GM19452 (cell line): ENCODE data around the gene PZP.
"Not testable (repeated sequence)": the region's sequence is repeated elsewhere in the genome, so short reads cannot be mapped to it uniquely, and the experiment has no call there.

Source experiments
- ATAC-seq: cut with Tn5 transposase; IDR thresholded peaks from one replicate; pipeline ENCODE4 v1.9.1; 2021; ENCODE audit not compliant: unreplicated experiment

PZP gene

DNA sequence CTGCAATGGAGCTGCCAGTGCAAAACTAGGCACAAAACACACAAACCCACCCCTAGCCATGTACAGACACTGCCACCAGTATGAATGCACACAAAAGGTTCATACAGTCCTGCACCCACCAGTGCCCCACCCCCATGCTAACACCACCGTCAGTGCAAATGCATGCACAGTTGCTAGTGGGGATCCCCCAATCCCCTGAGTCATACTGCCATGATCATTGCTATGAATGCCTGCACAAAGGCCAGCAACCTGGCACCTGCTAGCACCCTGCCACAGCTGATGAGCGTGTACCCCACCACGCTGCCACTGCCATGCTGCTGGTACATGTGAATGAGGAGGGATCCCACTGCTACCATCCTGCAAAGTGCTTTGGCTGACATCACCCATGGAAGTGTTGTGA is 23.9 kb downstream of the PZP start:
- no peak for ATAC-seq

DNA sequence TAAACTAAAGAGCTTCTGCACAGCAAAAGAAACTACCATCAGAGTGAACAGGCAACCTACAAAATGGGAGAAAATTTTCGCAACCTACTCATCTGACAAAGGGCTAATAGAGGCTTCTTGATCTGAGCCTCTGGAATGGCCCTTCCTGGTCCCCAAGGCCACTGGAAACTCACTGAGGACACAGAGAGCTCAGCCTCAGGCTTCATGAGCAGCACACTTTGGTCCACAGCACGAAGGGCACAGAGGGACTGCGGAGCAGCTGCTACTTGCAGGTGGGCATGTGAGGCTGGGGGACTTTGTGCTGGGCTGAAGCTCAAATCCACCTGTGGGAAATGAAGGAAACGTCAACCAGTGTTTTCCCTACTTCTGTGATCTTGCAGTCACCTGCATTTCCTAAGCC is 27.4 kb downstream of the PZP start:
- ATAC-seq: no peak

DNA sequence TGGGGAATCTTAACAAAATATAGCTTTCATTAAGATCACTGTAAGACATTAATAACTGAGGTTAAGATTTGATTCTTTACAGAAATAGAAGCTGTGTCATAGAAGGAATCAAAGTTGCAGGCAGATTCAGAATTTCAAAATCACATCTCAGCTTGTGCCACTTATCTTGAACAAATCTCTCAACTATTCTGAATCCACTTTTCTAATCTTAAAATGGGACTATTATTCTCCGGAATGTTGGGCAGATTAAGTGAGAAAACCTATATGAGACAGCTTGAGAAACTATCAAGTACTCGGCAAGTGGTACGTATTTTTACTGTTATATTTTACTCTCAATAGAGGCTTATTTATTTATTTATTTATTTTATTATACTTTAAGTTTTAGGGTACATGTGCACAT is 28.4 kb downstream of the PZP start:
- ATAC-seq: no peak

DNA sequence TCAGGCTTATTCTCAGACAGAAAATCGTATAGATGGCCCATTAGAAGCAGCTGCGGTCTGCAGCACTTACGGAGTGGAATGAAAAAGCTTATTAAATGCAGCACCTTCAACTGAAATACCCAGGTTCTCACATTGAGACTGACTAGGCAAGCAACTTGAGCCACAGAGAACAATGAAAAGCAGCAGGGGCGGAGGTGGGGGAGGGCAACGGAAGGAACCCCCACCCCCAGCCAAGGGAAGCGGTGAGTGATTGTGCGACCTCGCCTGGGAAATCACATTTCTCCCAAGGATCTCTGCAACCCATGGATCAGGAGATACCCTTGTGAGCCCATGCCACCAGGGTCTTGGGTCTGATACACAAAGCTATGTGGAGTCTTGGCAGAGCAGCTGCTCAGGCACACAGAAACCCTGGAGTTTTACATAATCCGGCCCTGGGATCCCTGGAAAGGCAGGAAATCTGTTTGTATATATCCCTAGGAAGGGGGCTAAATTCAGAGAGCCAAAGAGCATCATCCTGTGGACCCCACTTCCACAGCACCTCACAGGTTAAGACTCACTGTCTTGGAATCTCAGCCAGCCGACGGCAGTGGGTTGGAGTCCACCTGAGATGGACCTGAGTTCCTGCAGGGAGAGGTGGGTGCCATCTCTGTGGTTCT is 38.1 kb downstream of the PZP start:
- ATAC-seq: no peak

DNA sequence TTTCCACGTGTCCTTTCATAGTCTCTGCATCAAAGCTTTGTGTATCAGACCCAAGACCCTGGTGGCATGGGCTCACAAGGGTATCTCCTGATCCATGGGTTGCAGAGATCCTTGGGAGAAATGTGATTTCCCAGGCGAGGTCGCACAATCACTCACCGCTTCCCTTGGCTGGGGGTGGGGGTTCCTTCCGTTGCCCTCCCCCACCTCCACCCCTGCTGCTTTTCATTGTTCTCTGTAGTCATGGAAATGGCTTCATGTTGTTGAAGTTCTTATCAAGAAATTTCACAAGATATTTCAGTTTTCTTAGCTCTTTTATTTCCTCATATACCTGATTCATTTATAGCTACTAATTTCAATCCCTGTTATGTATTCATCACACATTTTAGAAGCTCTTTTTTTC is 40.9 kb downstream of the PZP start:
- ATAC-seq: not testable (repeated sequence)

DNA sequence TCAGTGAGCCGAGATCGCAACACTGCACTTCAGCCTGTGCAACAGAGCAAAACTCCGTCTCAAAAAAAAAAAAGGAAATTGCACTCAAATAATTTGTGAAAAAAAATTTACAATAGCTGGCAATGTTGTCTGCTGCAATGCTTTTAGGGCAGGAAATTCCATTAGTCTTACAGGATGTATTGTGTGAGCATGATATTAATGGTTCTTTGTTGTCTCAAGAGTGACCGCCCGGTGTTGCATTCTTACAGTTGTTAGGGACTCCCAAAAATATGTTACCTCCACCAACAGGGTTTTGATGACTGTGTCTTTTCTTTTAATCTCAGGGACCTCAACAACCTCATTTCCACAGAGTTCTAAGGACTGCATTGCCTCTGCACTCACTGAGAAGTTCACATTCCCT is 44.8 kb downstream of the PZP start:
- ATAC-seq: no peak

DNA sequence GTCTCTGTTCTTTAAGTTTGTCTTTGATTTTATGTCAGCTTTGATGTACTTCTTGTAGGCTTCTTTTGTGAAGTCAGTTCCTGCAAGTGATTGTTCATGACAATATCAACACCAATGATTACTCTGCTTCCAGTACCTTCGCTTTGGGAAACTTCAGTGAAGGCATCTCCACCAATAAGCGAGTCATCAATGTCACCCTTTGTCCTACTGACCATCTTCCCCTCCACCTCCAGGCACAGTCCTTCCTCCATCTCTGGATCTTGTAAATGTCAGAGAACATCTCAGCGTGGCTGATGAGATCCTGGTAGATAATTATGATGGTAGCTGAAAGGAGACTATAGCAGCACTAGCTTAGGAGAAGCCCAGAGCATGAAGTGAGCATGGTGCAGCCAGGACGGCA is 52.1 kb downstream of the PZP start:
- no peak for ATAC-seq

DNA sequence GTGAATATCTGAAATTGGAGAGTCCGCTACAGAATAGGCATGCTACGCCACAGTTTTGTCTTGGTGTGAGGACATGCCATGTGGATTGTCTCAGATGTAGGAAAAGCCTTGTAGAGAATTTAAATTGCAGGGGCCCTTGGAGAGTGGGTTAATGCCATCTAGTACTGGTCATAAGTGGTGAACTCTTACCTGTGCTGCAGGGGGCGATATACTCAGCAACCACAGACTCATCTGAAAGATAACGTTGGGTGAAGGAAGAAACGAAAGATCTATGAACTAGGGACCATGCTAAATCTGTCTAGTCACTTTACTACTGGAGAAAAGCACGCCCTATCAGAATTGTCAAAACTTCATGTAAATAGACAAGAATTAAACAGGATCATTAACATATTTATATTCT is 58.8 kb downstream of the PZP start:
- no peak for ATAC-seq

DNA sequence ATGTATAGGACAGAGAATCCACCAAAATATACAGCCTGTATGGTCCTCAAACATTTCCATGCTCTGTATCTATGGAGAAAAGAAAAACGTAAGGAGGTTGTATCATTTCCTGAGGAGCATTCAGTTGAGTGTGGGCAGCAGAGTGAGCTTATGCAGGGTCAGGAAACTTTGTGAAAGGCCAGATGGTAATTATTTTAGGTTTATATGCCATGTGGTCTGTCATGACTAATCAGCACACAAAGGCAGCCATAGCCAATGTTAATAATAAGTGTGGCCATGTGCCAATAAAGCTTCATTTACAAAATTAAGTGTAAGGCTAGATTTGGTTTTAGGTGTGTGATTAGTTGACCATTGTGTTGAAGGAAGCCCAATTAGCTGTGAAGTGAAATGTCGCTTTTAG is 59.3 kb downstream of the PZP start:
- ATAC-seq: no peak

DNA sequence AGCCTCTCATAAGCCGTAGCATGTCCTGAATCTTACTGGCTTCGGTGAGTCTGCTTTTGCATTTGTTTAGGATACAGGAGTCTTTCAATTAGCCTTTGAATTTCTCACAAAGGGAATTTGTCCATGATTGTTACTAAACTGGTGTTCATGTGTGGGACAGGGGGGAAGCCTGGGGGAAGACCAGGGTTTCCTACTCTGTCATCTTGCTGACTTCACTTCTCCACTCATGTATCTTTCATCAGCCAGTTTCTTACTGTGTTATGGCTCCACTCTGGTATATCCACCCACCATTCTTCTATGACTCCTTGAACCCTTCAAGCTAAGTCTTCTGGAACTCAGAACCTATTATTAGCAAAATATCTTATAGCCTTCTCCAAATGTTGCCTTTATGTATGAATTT is 60.7 kb downstream of the PZP start:
- no peak for ATAC-seq

DNA sequence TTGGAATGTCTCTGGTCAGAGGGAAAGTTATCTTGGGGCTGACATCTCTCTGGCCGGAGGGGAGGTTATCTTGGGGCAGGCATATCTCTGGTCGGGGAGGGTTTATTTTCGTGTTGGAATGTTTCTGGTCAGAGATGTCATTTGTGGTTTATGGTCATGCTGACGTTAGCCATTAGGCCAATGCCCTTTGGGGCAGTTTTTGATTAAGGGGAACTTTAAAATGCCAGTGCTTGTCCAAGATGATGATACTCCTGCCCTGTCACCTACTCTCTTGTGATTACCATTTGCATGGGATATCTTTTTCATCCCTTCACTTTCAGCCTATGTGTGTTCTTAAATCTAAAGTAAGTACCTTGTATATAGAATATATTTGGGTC is 63.5 kb downstream of the PZP start:
- no peak for ATAC-seq

DNA sequence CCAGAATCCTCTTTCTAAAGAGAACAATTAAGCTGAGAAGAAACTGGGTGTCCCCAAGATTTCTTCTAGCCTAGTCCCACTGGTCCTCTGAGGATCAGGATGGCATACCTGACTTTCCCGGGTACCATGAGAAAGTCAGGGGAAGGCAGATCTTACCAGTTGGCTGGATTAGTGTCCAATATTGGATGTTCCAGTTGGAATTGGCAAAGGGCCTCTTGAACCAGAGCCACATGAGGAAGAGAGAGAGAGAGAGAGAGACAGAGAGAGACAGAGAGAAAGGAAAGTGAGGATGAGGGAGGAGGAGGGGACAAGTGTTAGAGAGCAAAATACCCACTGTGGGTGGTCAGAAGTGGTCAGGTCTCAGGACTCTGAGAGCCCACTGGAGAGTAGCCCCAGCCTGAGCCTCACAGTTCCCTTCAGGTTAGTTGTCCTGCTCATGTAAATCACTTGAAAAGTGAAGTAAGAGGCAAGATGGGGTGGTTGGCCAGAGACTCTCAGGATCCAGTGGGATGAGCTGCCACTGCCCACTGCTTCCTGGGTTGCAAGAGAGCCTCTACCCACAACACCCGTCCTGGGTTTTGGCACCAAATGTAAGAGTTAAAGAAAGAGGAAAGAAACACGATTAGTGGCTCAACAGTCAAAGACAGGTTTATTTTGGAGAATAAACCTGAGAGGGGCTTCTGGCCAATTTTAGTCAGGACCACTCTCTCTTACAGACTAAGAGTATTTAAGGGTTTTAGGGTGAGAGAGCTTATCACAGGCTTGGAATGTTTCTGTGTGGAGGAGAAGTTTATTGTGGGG is 64.1 kb downstream of the PZP start:
- no peak for ATAC-seq

DNA sequence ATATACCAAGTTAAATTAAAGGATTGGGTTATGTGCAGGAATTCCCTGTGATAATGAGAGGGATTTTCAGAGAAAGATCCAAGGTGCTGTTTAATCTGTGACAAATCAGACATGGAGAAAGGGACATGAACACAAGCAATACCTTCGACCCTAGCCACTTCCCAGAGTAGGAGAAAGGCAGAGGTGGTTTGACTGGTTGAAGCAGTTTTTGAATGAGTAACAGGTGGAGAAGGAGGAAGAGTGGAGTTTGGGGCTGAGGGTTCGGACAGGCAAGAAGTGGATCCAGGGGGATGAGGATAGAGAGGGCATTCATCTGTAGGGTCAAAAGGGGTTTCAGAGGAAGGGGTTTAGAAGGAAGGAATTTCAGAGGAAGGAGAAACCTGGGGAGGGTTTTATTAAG is 65.1 kb downstream of the PZP start:
- no peak for ATAC-seq

DNA sequence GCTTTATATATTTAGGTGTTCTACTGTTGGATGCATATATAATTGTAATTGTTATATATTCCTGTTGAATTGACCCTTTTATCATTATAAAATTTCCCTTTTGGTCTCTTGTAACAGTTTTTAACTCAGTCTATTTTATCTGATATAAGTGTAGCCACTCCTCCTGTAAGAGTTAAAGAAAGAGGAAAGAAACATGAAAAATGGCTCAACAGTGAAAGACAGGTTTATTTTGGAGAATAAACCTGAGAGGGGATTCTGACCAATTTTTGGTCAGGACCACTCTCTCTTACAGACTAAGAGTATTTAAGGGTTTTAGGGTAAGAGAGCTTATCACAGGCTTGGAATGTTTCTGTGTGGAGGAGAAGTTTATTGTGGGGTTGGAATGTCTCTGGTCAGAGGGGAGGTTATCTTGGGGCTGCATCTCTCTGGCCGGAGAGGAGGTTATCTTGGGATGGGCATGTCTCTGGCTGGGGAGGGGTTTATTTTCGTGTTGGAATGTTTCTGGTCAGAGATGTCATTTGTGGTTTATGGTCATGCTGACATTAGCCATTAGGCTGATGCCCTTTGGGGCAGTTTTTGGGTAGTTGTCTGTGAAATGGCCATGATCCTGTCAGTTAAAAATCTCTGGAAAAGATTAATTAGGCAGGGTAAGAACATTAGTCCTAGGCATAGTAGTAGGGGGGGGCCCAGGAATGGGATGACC is 68.5 kb downstream of the PZP start:
- ATAC-seq: not testable (repeated sequence)

DNA sequence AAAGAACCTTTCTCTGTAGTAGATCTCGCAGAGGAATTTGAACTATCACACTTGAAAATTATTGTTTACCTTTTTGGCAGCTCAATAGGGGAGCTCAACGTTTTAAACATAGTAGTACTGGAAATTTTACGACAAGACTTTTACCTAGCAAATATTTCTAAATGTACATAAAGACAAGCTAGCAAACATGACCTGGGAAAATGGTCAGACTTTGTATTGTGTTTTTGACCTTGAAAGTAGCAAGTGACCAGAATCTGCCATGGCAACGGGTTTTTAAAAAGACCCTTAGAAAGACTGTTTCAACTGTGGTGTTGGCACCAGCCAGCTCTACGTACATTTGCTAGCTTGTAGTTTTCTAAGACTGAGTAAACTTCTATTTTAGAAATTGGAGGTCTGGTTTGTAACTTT is 72.3 kb downstream of the PZP start:
- ATAC-seq: no peak

DNA sequence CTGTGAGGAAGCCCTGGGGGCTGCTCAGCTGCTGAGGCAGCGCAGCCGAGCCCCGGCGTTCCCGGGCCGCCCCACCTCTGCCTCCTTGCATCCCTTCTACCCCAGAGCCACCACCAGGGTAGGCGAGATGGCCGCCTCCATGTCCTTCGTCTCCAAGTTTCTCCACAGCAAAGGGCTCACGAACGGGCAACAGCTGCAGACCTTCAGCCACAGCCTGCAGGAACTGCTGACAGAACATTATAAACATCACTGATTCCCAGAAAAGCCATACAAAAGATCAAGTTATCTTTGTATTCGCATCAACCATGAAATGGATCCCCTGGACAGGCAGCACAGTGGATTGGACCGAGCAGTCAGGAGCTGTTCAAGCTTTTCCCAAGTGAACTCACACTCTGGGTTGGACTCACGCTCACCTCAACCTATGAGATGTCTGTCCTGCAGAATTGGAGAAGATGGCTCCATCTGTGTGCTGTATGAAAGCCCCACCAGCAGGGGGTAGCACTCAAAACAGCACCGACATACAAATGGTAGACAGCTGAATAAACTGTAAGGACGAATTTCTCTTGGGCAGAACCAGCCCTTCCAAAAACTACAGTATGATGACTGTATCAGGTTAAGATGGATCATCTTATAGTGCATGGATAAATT is 73.1 kb downstream of the PZP start:
- no peak for ATAC-seq

DNA sequence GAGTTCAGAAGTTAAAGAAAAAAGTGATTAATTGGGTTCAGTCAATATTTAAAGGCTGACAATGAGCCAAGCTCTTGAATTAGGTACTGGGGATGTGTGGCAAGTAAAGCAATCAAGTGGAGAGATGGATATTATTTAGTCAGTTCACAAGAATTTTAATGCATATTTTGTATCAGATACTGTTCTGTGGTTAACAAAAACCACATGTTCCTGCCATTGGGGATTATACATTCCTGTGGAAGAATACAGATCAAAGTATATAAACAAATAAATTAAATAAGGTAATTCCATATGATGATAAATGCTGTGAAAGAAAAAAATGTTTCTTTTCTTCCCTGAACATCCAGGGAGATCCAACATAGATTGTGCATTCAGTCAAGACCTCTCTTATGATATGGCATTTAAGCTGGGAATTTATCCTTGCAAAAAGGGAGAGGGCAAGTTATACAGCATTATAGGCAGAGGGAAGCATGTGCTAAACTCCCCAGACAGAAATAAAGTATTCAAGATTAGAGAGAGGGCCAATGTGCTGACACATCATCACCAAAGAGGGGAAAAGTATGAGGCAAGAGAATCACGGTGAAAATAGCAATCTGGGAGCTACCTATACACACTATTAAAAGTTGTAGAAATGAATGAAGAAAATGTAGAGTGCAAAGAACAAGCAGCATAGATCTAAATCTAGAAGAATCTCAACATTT is 74.8 kb downstream of the PZP start:
- ATAC-seq: no peak

DNA sequence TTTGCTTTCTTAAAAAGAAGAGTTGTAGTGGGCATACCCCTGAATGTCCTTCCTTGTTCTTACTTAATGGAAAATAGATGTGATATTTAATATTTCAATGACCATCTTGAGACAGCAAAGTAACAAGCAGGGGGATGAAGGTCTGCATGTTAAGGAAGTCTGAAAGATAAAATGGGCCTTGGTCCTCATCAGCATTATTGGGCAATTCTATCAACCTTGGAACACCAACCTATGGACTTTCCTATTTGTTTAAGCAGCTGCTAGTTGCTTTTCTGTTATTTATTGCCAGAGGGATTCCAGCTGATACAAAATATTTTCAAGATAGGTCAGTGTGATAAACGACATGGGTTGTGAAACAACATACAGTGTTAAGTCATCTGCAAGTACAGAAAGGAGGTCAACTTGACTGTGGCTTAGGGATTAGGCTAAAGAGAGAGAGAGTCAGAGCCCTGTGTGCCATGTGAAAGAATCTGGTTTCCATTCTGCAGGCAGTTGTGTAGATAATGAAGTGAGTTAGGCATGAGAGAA is 76.1 kb downstream of the PZP start:
- ATAC-seq: no peak

DNA sequence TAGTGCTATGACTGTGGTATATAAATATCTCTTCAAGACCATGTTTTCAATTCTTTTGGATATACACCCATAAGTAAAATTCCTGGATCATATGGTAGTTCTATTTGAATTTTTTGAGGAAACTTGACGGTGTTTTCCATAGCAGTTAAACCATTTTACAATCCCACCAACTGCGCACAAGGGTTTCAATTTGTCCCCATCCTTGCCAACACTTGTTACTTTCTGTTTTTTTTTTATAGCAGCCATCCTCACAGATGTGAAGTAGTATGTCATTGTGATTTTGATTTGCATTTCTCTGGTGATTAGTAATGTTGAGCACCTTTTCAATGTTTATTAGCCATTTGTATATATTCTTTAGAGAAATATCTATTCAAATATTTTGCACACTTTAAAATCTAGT is 78.0 kb downstream of the PZP start:
- no peak for ATAC-seq

DNA sequence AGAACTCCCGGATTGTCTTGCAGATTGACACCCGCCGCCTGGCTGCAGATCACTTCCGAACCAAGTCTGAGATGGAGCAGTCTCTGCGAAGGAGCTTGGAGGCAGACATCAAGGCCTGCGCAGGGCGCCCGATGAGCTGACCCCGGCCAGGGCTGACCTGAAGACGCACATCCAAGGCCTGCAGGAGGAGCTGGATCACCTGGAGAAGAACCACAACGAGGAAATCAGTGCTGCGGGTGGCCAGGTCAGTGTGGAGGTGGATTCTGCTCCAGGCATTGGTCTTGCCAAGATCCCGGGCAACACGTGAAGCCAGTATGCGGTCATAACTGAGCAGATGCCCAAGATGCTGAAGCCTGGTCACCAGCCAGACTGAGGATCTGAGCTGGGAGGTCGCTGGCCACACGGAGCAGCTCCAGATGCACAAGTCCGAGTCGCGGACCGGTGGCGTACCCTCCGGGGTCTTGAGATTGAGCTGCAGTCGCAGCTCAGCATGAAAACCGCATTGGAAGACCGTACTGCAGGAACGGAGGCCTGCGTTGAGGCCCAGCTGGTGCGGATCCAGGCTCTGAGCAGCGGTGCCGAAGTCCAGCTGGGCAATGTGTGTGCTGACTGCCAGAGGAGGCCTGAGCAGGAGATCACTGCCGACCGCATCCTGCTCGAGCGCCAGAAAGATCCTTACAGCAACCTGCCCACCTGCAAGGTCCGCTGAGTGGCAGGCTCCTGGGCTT is 80.1 kb downstream of the PZP start:
- ATAC-seq: no peak
